Right hindlimb (tissue), 1 donor: ENCODE results near the gene SLC1A7.
"Not testable (repeated sequence)": the region's sequence is repeated elsewhere in the genome, so short reads cannot be mapped to it uniquely, and the experiment has no call there.

Experiments
- DNase-seq: peaks from one replicate; pipeline ENCODE4 v3.0.0-alpha.2; 2018

Gene SLC1A7

DNA sequence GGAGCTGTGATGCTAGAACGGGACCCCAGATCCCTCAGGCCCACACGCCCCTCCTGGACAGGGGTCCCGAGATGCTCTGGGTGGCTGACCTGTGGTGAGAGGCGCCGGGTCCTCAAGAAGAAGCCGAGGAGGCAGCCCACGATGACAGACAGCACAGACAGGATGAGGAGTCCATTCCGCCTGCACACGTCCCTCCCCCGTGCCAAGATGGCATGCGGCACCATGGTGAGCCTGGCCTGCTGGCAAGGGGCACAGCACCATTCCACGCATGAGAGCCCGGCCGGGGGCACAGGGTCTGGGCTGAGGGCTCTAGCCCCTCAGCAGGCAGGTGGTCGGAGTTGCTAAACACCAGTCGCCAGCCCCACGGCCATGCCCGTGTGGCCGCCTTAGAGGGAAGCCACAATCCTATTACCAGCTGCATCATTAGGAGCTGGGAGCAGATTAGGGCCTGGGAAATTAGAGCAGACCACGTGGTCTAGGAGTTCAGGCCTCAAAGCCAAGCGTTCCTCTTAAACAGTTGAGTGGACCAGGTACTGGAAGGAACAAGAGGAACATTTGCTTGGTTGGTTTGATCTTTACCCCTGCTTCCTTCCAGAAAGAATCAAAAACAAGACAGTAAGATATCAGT, at the start of gene SLC1A7:
SLC1A7 (minus strand) TSS at position 413 of the 628 bp plus-strand sequence; CDS start at position 224, 189 bp downstream.
- DNase-seq = no peak

- no peak for DNase-seq
Measured at GRCh38 chr1:53190210-53190611, 47.8 kb upstream of the SLC1A7 start.

GRCh38 chr1:53189061-53189460, 46.6 kb upstream of the SLC1A7 start:
- no peak for DNase-seq

- no peak for DNase-seq
Measured at GRCh38 chr1:53188099-53188498, 45.7 kb upstream of the SLC1A7 start.

DNA sequence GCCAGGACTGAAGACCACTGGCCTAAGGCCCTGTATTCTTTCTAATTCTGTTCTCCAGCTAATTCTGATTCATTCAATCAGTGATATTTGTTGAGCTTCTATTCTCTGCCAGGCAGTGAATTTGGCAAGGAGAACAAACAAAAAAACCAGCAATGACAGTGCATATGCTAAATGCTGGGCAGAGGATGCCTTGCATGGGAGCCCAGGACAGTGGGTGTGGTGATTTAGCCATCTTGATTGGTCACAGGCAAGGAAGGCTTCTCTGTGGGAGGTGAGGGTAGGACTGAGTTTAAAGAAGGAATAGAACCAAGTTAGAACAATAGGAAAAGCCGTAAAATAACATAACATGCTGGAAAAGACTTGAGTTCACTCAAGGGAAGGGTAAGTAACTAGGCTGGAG, 45.0 kb upstream of the SLC1A7 start:
- no peak for DNase-seq

DNA sequence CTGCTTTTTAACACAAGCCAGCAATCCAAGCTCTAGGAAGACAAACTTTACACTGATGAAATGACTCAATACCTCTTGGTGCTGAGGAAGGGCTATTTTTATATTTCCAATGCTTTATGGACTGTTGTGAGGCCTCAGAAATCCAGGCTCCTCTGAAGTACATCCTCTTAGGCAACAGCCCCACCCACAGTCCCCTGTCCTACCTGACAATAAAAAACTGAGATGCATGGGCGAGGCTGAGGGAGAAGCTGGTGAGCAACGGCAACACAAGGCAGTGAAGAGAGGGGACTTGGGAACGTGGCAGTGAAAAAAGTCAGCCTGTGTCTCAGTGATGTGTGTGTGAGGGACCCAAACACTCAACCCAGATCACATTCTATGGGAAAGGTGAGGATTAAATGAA, 44.1 kb upstream of the SLC1A7 start:
- no peak for DNase-seq

DNA sequence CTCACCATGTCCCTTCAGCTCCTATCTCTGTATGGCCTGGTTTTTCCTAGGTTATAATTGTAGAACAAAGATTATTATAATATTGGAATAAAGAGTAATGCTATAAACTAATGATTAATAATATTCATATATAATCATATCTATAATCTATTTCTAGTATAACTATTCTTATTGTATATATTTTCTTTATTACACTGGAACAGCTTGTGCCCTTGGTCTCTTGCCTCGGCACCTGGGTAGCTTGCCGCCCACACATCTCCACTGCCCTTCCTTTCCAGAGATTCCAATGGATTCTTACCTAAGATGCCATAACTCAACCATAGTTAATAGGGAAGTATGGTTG, 43.5 kb upstream of the SLC1A7 start:
- DNase-seq = not testable (repeated sequence)

DNA sequence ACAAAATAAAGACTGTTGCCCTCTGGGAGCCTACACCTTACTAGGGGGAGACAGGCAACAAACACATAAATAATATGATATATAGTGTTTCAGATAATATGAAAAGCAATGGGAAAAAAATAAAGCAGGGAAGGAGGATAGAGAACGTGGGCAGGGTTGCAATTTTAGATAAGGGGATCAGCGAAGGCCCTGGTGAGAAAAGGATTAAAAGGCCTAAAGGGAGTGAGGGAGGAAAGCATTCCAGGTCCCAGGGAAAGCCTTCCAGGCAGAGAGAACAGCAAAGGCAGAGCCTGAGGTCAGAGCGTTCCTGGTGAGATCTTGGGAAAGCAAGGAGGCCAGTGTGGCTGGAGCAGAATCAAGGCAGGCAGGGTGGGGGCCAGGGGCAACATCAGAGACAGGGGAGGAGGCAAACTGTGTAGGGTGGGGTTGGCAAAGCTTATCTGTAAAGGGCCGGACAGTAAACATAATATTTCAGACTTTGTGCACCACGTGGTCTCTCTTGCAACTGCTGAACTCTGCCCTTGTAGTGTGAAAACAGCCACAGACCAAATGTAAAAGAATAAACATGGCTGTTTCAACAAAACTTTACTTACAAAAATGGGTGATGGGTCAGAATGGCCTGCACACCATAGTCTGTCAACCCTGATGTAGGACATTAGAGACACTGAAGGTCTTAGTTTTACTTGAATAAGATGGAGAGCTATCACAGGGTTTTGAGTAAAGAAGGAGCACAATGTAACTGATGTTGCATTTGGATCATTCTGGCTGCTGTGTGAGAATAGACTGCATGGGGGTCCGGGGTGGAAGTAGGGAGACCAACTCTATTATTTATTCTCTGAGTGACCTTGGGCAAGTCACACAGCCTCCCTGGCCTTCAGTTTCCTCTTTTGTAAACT, 40.9 kb upstream of the SLC1A7 start:
- DNase-seq = no peak

DNA sequence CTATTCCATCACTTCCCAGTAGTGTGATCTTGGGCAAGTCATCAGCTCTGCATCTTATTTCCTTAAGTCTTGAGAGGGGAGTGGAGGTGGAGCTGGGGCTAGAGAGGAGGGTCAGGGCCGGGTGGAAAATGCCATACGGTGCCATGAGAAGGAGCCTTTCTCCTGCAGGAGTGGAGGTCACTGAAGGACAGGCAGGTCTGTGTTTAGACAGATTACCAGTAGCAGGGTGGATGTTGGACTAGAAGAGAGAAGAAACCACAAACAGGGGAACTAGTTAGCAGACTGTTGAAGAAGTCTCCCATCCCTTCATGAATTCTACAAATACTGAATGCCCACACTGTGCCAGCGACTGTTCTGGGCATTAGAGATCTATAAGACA, 40.3 kb upstream of the SLC1A7 start:
- no peak for DNase-seq

GRCh38 chr1:53182111-53182593, 39.7 kb upstream of the SLC1A7 start:
- DNase-seq = peak; percentile 80

DNA sequence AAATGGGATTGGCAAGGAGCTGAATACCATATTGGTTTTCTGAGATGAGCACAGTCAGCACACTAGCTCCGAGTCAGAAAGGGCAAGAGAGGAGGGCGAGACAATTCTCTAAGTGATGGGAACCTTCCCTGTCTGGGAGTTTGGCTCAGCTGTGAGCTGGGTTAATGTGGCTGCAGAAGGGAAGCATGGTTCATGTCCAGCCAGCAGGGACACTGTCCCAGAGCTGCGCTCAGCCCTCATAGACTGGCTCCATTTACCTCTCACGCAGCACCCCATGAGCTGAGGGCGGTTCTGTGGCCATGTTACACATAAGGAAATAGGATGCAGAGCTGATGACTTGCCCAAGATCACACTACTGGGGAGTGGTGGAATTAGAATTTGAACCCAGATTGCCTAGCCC, 38.5 kb upstream of the SLC1A7 start:
- no peak for DNase-seq

DNA sequence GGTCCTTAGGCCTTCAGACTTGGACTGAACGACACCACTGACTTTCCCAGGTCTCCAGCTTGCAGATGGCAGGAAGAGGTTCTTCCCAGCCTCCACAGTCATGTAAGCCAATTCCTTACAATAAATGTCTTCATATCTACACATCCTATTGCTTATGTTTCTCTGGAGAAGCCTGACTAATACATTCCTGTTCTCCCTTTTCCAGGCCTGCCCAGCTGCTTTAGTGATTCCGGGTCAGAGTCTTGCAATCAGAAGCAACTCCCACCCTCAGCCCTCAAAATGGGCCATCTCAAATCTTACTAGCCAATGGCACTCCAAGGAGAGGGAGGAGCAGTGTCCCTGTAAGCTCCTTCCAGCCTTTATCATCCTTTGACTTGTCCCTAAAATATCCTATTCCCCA, 37.8 kb upstream of the SLC1A7 start:
- no peak for DNase-seq

DNA sequence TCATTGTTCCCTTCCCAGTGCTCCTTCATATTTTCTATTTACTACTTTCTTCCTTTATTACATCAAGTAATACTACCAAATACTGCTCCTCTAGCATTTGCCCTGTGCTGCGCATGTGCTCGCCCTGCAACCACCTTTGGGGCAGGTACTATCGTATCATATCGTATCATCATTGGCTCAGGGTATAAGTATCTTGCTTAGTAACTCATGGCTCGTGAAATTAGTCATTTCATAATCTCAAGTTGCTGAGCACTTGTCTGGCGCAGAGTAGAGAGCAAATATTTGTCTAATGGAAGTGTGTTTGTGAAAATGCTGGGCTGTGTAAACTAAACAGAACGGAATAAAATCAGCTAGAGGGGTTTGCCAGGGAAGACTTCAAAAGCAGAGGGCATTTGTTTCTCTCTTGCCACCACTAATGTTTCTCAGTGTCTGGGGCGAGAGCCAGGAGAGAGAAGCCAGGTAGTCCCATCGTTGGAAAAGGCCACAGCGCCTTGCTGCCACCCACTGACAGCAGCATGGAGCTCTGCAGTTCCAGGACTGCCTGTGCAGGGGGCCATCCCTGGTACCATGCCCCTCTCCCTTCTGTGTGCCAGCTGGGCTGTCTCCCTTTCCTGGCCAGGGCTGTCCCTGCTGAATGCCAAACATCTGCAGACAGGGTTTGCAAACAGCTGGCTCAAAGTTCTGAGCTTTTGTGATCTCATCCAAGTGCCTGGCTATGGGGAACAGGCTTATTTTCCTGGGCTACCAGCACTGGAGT, 34.2 kb upstream of the SLC1A7 start:
- DNase-seq = peak; percentile 74

DNA sequence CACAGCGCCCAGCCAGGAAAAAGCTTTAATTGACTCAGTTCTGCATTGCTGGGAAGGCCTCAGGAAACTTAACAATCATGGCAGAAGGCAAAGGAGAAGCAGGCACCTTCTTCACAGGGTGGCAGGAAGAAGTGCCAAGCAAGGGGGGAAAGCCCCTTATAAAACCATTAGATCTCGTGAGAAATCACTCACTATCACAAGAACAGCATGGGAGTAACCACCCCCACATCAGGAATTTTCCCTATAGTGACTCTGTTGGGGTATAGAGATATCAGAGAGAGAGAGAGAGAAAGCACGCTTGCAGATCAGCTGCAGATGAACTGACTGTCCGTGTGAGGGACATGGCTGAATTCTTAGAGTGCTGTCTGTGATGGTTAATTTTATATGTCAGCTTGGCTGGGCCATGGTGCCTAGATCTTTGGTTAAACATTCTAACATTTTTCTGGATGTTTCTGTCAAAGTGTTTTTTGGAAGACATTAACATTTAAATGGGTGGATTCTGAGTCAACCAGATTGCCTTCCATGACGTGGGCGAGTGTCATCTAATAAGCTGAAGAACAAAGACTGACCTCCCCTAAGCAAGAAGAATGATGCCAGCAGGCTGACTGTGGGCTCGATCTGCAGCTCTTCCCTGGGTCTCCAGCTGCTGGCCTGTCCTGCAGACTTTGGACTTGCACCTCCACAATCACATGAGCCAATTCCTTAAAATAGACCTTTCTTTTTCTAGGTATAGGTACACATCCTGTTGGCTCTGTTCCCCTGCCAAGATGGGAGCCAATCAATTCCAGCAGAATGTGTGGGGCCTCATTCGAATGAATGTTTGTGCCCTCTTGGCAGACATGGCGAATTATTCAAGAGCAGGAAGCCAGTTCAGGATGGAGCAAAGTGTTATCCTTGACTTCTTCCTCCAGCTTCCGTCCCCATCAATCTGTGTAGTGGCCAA, 32.8 kb upstream of the SLC1A7 start:
- DNase-seq = no peak

- no peak for DNase-seq
Measured at GRCh38 chr1:53172426-53173128, 30.1 kb upstream of the SLC1A7 start.

- DNase-seq = no peak
Measured at GRCh38 chr1:53166912-53167311, 24.5 kb upstream of the SLC1A7 start.

- DNase-seq = no peak
Measured at GRCh38 chr1:53166366-53166765, 23.9 kb upstream of the SLC1A7 start.

GRCh38 chr1:53165408-53165961, 23.0 kb upstream of the SLC1A7 start:
- DNase-seq = no peak

DNA sequence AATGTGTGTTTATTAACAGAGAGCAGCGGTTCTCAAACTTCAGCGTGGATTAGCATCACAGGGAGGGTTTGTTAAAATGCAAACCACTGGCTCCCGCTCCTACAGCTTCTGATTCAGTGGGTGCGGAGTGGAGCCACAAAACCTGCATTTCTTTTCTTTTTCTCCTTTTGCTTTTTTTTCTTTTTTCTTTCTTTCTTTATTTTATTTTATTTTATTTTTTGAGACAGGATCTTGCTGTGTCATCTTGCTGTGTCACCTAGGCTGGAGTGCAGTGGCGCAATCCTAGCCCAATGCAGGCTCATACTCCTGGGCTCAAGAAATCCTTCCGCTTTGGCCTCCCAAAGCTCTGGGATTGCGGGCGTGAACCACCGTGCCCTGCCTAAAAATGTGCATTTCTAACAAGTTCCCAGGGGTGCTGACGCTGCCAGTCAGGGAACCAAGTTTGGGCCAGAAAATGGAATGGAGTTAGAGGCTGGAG, 20.9 kb upstream of the SLC1A7 start:
- DNase-seq = no peak

DNA sequence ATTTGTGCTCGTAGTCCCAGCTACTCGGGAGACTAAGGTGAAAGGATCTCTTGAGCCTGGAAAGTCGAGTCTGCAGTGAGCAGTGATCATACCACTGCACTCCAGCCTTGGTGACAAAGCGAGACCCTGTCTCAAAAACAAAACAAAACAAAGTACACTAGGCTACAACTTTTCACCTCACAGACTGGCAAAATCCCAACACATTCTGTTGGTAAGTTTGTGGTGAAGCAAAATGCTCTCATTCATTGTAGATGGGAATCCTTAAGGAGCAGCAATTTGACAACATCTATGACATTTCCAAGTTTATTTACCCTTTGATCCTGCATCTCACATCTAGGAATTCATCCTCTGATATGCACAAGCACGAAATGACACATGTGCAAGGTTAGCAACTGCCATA, 20.2 kb upstream of the SLC1A7 start:
- DNase-seq = no peak

DNA sequence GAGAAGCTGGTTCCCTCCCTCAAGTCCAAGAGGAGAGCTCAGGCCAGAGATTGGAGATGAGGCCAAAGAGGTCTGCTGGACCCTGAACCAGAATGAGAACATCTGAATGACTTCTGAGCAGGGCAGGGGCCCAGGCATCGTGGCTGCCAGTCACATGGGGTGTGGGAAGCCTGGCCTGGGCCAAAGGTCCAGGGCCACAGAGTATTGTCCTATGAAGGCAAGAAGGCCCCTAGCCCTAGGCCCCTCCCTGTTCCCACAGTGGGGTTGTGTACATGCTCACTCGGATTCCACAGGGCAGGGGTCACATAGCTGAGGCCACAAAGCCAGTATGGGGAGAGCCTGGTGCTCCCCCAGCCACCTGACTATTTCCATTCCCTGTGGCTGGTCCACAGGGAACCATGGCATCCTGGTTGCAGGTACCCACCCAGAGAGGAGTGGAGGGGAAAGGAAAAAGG, 18.5 kb upstream of the SLC1A7 start:
- no peak for DNase-seq
